Caki2 (cell line): ENCODE results near the gene GCK. TPM values are rescaled to one million over a fixed set of nuclear protein-coding genes. Genes with fewer than 3 reads are reported as not detected.
"Not testable (repeated sequence)": the region's sequence is repeated elsewhere in the genome, so short reads cannot be mapped to it uniquely, and the experiment has no call there.

ENCODE experiments used
- DNase-seq: peaks from one replicate; pipeline ENCODE4 v3.0.0-alpha.2; 2015; ENCODE audit warnings: low read depth
- in situ Hi-C: cut with HindIII; loops from 2 replicates; pipeline ENCODE4 v1.10.0; 2016; ENCODE audit warnings: low sequenced_read_pairs, low pct_unique_long_range_greater_than_20kb, mixed read lengths
- total RNA-seq: library from RNA; depleted of rRNA; stranded (reverse); fragments of >200 nt; shearing (Covaris generic); gene quantifications from 2 replicates; pipeline ENCODE4 v1.2.3, GENCODE V29; 2014; ENCODE audit warnings: low replicate concordance

Gene GCK
- total RNA-seq, 1 experiment from 2014 or later, result not detected

GRCh38 chr7:44188480-44189225 lies 586 bp downstream of the GCK start:
- in situ Hi-C loops, result no loop called here
- no peak for DNase-seq

- in situ Hi-C loops, result no loop called here
- DNase-seq, result no peak
Observed at GRCh38 chr7:44187636-44188416, 1.4 kb downstream of the GCK start.

- in situ Hi-C loops, result no loop called here
- DNase-seq, result no peak
Observed at GRCh38 chr7:44186736-44187135, 2.5 kb downstream of the GCK start.

GRCh38 chr7:44185729-44186128 lies 3.5 kb downstream of the GCK start:
- in situ Hi-C loops, result no loop called here
- no peak for DNase-seq

GRCh38 chr7:44184873-44185446 lies 4.3 kb downstream of the GCK start:
- in situ Hi-C loops, result no loop called here
- no peak for DNase-seq

GRCh38 chr7:44184206-44184872 lies 4.9 kb downstream of the GCK start:
- in situ Hi-C loops, result no loop called here
- peak; percentile 74 for DNase-seq

- in situ Hi-C loops, result no loop called here
- no peak for DNase-seq
Observed at GRCh38 chr7:44183386-44183785, 5.9 kb downstream of the GCK start.

GRCh38 chr7:44182827-44183226 lies 6.4 kb downstream of the GCK start:
- DNase-seq, result no peak
- in situ Hi-C loops, result no loop called here

- no peak for DNase-seq
- in situ Hi-C loops, result no loop called here
Observed at GRCh38 chr7:44180631-44181030, 8.6 kb downstream of the GCK start.

GRCh38 chr7:44177570-44178131 lies 11.6 kb downstream of the GCK start:
- DNase-seq, result no peak
- in situ Hi-C loops, result no loop called here

GRCh38 chr7:44176486-44176885 lies 12.8 kb downstream of the GCK start:
- in situ Hi-C loops, result no loop called here
- no peak for DNase-seq

GRCh38 chr7:44175730-44176129 lies 13.5 kb downstream of the GCK start:
- in situ Hi-C loops, result no loop called here
- no peak for DNase-seq

- in situ Hi-C loops, DNase-seq: not testable (repeated sequence)
Observed at GRCh38 chr7:44174694-44174948, 14.6 kb downstream of the GCK start.

- in situ Hi-C loops, result no loop called here
- no peak for DNase-seq
Observed at GRCh38 chr7:44173911-44174693, 15.1 kb downstream of the GCK start.

- in situ Hi-C loops, result no loop called here
- peak; percentile 33 for DNase-seq
Observed at GRCh38 chr7:44172803-44173424, 16.3 kb downstream of the GCK start.

- DNase-seq, result no peak
- in situ Hi-C loops, result no loop called here
Observed at GRCh38 chr7:44172352-44172751, 16.9 kb downstream of the GCK start.

GRCh38 chr7:44171901-44172300 lies 17.3 kb downstream of the GCK start:
- in situ Hi-C loops, DNase-seq: not testable (repeated sequence)

- DNase-seq, result no peak
- in situ Hi-C loops, result no loop called here
Observed at GRCh38 chr7:44167920-44168319, 21.3 kb downstream of the GCK start.
